Suprapubic skin (tissue), 4 donors: ENCODE data around the gene CYP4F22.

ENCODE experiments used
- EP300 ChIP-seq: sonication (generic); formaldehyde crosslinking; IDR thresholded peaks from one replicate; pipeline ENCODE4 v1.6.1; 2017; ENCODE audit warnings: antibody characterized with exemption
- POLR2A ChIP-seq, 2 donors: fragments of 450-650 bp; IDR thresholded peaks; one replicate each; pipeline ENCODE4 v1.6.1; 2017; ENCODE audit warnings: antibody characterized with exemption in 2 of 2, mild to moderate bottlenecking in 2 of 2, moderate library complexity in 2 of 2
- POLR2AphosphoS5 ChIP-seq, 3 donors: sonication (generic); formaldehyde crosslinking; IDR thresholded peaks; one replicate each; pipeline ENCODE4 v1.6.1; 2017; ENCODE audit warnings: antibody characterized with exemption in 3 of 3
- TF ChIP-seq, protein P1 (sequence below), 2 donors: fragments of 200-600 bp in 1 of 2; fragments of 450-650 bp in 1 of 2; sonication (generic) in 1 of 2; IDR thresholded peaks; one replicate each; pipeline ENCODE4 v1.5.1; 2016 to 2019; ENCODE audit warnings: antibody characterized with exemption in 2 of 2, mild to moderate bottlenecking in 1 of 2, moderate library complexity in 1 of 2

DNA sequence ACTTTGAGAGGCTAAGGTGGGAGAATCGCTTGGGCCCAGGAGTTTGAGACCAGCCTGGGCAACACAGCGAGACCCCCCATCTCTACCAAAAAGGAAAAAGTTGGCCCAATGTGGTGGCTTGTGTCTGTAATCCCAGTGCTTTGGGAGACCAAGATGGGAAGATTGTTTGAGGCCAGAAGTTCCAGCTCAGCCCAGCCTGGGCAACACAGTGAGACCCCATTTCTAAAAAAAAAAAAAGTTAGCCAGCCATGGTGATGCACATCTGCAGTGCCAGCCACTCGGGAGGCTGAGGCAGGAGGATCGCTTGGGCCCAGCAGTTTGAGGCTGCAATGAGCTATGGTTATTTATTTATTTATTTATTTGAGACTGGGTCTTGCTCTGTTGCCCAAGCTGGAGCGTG lies 41.3 kb downstream of the CYP4F22 start:
- TF ChIP-seq, protein P1, sequence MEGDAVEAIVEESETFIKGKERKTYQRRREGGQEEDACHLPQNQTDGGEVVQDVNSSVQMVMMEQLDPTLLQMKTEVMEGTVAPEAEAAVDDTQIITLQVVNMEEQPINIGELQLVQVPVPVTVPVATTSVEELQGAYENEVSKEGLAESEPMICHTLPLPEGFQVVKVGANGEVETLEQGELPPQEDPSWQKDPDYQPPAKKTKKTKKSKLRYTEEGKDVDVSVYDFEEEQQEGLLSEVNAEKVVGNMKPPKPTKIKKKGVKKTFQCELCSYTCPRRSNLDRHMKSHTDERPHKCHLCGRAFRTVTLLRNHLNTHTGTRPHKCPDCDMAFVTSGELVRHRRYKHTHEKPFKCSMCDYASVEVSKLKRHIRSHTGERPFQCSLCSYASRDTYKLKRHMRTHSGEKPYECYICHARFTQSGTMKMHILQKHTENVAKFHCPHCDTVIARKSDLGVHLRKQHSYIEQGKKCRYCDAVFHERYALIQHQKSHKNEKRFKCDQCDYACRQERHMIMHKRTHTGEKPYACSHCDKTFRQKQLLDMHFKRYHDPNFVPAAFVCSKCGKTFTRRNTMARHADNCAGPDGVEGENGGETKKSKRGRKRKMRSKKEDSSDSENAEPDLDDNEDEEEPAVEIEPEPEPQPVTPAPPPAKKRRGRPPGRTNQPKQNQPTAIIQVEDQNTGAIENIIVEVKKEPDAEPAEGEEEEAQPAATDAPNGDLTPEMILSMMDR (IDR thresholded peaks at IDR 0.05) = no peak
- TF ChIP-seq POLR2A (IDR thresholded peaks at IDR 0.05) (no peak), POLR2AphosphoS5 (IDR thresholded peaks at IDR 0.05) (no peak), EP300 (no peak)
